Non-pigmented ciliary epithelial cell (primary cell): Measurements from ENCODE around the gene MYLK3.
A peak's percentile ranks its signal among the peaks of the same experiment; 100 is the strongest.
"Not testable (repeated sequence)": the region's sequence is repeated elsewhere in the genome, so short reads cannot be mapped to it uniquely, and the experiment has no call there.

Experiments used
- DNase-seq: peaks from one replicate; pipeline ENCODE4 v3.0.0-alpha.2; 2010; ENCODE audit warnings: low read depth

The MYLK3 gene

DNA sequence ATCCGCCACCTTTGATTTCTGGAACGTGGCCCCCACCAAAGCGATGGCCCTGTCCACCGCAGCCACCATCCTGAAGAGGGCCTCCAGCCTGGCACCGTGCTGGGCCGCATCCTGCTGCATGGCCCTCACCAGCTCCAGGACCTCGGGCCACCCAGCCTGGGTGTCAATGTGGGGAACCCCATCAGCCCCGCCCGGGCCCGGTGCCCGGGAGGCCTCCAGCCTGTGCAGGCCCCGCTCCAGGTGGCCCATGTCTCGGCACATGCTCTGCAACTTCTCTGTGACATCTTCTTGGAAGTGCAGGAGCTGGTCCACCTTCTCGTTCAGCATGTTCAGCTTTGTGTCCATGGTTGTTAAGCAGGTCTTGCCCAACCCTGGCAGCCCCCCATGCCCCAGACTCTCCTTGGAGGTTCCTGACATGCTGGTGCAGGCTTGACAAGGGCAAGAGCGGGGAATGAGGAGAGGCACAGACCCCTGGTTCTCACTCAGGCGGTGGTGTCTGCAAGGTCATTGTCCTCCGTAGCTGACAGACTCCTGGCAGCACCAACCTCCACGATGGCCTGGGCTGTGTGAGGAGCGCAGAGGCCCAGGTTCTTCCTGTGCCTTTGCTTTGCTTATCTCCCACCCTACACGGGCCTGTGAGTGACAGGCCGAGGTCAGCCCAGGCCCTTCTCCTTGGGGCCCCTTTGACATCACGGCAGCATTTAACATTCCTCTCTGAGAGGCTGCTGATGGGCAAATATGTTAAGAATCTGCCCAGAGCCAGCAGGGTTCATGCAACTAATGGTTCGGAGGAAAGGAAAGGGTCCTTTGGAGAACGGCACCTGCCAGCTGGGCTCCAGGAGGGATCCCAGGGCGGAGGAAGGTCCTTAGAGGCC, at the start of gene MYLK3:
MYLK3 (minus strand) TSS at position 568 of the 875 bp plus-strand sequence; CDS start at position 417, 151 bp downstream.
- no peak for DNase-seq

- no peak for DNase-seq
Observed at GRCh38 chr16:46797501-46797900, 49.4 kb upstream of the MYLK3 start.

DNA sequence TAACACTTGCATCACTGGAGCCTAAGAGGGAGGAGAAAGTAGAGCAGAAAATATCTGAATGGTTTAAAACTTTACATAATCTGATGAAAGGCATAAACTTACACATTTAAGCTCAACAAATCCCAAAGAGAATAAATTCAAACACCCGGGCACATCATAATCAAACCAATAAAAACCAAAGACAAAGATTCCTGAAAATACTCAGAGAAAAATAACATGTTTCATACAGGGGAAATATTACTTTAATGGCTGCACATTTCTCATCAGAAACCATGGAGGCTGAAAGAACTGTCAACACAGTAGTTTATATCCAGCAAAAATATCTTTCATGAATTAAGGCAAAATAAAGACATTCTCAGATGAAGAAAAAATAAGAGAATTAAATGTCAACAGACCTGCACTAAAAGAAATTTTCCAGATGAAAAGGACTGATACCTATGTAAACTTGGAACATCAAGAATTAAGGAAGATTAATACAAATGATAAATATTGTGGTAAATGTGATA, 48.7 kb upstream of the MYLK3 start:
- no peak for DNase-seq

- no peak for DNase-seq
Observed at GRCh38 chr16:46793841-46794240, 45.7 kb upstream of the MYLK3 start.

- DNase-seq = no peak
Observed at GRCh38 chr16:46790599-46791270, 42.6 kb upstream of the MYLK3 start.

DNA sequence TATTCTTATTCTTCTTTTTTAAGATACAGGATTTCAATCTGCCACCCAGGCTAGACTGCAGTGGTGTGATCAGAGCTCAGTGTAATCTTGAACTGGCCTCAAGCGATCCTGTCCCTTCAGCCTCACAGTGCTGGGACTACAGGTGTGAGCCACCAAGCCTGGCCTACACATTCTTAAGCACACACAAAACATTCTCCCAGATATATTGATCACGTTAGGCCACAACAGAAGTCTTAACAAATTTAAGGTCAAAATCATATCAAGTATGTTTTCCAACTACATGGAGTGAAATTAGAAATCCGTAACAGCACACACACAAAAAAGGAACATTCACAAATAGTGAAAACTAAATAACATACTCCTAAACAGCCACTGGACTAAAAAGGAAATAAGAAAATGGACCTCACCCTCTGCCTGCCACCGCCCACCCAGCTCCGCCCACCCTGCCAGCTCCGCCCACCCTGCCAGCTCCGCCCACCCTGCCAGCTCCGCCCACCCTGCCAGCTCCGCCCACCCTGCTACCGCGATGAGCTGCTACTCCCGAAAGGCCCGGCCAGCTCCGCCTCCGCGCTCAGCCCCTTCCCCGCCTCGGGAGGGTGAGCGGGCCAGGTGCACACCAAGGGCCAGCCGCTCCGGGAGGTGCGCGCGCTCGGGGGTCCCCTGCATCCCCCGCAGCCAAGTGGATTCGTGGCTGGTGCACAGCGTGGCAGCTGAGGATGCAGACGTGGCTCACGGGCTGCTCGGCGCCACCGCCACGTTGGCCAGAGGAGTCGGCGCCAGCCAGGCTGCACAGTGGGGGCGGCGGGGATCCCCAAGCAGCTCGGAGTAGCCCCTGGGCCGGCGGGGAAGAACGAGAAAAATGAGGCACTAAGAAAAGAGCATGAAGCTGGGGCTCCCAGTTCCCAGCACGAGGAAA, 41.6 kb upstream of the MYLK3 start:
- peak; percentile 20 for DNase-seq

DNA sequence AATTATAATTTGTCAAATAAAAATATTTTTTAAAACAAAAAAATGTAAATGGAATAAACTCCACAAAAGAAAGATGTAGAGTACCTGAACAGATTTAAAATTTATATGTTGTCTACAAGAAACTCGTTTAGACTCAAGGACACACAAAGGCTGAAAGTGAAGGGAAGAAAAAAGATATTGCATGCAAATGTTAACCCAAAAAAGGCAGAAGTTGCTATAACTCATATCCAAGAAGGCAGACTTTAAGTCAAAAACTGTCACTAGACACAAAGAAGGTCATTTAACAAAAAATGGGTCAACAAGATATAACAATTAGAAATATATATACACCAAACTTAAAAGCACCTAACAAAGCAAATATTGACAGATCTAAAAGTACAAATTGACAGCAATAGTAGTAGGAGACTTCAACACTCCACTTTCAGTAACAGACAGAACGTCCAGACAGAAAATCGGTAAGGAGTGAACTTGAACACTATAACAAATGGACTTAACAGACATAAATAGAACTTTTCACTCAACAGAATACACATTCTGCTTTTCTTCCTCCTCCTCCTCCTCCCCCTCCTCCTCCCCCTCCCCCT, 40.8 kb upstream of the MYLK3 start:
- no peak for DNase-seq

- DNase-seq = no peak
Observed at GRCh38 chr16:46787909-46788308, 39.8 kb upstream of the MYLK3 start.

DNA sequence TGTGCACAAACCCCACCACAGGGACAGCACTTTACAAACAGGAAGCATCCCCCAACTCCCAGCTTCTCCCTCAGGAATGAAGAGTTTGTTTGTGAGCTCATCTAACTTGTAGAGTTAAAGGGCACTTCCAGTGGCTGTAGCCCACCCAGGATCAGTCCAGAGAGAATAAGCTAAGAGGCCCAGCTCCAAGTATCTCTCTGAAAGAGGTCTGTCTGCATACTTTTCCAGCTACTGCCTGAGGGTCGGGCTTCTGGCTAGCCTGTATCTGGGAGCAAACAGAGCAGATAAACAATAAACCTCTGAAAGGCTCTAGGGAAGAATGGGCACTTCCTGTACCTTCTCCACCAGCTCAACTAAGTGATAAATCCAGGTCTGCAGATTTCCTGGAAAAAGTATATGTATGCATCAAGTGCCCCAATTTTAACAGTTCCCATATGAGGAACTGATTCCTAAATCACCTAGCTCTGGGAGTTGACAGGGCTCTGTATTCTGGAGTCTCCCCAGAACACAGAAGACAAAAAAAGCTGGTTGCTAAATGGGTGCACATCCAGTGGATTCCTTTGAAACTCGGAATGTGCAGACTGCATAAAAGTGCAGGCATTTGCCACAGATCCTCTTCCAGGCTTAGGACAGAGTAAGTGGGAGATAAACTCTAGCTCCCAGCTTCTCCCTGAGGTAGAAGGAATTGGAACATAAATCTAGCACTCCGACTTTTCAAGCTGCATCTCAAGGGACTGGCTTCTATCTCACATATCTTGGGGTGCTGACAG, 37.1 kb upstream of the MYLK3 start:
- no peak for DNase-seq

DNA sequence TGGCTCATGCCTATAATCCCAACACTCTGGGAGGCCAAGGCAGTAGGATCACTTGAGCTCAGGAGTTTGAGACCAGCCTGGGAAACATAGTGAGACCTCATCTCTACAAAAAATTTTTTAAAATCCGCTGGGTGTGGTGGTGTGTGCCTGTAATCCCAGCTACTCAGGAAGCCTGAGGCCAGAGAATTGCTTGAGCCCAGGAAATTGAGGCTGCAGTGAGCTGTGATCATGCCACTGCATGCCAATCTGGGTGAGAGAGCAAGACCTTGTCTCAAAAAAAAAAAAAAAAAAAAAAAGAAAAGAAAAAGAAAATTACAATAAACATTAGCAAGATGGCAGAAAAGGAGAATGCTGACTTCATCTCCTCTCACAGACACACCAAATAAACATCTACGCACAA, 36.4 kb upstream of the MYLK3 start:
- DNase-seq = not testable (repeated sequence)

- DNase-seq = no peak
Observed at GRCh38 chr16:46783800-46784199, 35.7 kb upstream of the MYLK3 start.

GRCh38 chr16:46782320-46782719, 34.2 kb upstream of the MYLK3 start:
- DNase-seq = no peak

- no peak for DNase-seq
Observed at GRCh38 chr16:46777804-46778203, 29.7 kb upstream of the MYLK3 start.

DNA sequence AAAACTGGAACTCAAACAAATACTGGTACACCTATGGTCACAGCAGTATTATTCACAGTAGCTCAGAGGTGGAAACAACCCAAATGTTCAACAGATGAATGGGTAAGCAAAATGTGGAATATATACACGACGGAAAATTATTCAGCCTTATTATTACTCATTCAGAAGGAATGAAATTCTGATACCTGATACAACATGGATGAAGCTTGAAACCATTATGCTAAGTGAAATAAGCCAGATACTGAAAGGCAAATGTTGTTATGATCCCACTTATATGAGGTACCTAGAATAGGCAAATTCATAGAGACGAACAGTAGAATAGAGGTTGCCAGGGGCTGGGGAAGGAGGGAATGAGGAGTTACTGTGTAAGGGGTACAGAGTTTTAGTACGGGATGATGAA, 27.1 kb upstream of the MYLK3 start:
- DNase-seq = no peak

GRCh38 chr16:46774743-46775177, 26.6 kb upstream of the MYLK3 start:
- no peak for DNase-seq

DNA sequence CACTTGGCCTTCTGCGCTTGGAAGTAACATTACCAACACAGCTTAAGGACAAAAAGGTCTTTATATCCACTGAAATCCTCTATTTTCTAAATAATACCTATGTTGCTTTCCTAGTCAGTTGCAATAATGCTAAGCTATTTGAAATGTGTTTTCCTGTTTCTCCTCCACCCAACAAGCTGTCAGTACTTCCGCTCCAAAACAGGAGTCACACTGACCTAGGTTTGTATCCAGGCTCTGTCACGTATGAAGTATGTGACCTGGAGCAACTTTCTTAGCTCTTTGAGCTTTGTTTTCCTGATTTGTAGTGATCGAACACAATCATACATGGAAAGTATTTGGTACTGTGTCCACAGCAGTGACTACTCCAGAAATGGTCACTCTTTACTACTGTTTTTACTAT, 24.3 kb upstream of the MYLK3 start:
- no peak for DNase-seq

DNA sequence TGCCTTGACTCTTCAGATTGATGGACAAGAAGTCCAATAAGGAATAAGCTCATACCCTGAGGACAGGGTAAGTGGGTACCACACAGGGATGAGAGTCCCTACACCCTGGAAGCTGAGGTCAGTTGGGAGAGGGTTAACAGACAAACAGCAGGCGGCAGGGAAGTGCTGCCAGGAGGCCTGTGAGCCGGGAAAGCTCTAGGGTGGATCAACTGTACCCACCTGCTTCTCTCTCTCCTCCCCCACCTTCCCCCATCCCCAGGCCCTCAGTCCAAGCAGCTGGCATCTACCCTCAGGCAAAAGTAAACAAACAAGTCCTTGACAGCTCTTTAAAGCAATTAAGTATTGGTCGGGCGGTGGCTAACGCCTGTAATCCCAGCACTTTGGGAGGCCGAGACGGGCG, 20.7 kb upstream of the MYLK3 start:
- no peak for DNase-seq

DNA sequence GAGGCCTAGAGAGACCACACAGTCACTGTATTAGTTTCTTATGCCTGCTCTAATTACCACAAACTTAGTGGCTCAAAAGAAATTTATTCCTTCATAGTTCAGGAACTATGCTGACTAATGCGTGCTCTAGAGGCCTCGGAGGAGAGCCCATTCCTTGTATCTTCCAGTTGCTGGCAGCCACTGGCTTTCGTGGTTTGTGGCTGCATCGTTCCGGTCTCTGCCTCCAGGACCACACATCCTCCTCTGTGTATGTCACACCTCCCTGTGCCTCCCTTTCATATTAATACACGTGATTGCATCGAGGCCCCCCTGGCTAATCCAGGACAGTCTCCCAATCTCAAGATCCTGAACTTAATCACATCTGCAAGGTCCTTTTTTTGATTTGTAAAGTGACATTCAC, 16.9 kb upstream of the MYLK3 start:
- DNase-seq = peak; percentile 38

DNA sequence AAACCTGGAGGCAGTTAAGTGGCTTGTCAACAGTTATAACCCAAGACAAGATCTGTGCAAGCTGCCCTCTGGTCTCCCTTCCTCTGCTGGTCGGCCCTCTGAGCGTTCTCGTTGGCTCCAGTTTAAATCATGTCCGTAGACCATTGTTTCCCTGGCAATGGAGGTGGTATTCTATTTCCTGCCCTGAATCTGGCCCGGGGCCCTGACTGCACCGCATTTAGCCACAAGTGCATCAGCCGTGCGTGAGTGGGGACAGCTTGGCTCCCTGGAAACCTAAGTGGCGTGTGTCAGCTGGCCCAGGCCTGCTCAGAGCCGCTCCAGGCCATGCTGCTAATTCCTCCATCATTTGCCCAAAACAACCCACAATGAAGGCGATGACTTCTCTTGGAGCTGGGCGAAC, 15.0 kb upstream of the MYLK3 start:
- DNase-seq = no peak

DNA sequence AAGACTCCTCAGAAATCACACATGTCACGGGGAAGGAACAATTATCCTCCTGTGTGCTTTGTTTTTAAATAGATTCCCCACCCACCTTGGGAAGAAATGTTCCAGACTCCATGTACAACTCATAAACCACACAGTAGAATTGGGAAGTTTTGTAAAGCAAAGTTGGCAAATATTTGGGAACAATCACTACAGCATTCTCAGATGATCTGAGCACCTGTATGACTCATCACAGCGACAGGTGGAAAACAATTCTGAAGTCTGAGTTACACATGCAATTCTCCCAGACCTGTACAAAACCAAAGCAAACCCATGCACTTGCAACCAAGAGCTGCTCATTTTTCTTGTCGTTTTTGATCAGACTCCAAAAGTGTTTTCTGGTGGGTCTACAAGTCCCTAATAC, 14.4 kb upstream of the MYLK3 start:
- DNase-seq = no peak

GRCh38 chr16:46759309-46759708, 11.2 kb upstream of the MYLK3 start:
- no peak for DNase-seq
